IPS-NIHi7 (cell line): ENCODE results near the gene TATDN2.
"Not testable (repeated sequence)": the region's sequence is repeated elsewhere in the genome, so short reads cannot be mapped to it uniquely, and the experiment has no call there.

Experiments
- DNase-seq: peaks from one replicate; pipeline ENCODE4 v3.0.0; 2012; ENCODE audit warnings: mixed read lengths; ENCODE audit errors: extremely low spot score

Gene TATDN2

GRCh38 chr3:10272476-10272875 is 24.2 kb downstream of the TATDN2 start:
- not testable (repeated sequence) for DNase-seq

- no peak for DNase-seq
Measured at GRCh38 chr3:10272977-10273376, 24.7 kb downstream of the TATDN2 start.

DNA sequence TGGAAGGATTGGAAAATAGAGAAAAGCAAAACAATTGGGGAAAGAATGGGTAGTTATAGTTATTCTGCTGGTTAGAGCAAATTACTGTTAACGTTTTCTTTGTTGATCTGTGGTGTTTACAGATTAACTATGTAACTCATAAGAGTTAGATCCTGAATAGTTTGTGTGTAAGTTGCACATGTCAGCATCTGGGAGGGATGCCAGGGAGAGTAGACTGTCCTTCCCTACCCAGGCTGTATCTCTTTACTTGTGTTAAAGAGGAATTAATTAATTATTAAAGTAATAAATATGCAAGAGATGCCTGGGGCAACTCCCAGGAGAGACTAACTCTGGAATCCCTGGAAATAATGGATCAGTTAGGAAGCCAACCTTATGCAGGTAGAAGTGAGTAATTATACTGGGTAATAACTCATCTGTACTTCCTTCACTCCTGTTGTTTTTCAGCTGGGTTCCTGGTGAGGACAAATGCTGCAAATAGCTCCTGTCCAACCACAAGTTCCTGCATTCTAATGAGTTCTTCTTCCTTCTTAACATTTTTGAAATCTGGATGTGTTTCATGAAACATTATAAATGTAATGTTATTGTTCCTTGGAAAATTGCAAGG is 25.5 kb downstream of the TATDN2 start:
- no peak for DNase-seq

DNA sequence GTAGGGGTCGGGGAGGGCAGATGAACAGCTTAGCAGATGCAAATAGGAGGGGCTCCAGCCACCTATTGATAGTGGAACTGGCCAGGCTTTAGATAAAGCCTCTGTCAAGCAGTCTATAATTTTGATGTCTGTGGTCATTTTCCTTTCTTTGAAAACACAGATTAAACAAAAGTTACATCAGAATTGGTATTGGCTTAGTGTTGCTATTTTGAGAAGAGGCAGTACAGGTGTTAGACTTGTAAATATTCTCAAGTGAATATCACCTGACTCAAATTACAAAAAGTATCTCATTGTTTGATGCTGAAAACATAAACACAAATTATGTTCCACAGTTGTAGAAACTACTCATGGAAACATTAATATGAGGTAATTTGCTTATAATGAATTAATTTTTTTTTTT is 26.3 kb downstream of the TATDN2 start:
- no peak for DNase-seq

GRCh38 chr3:10277115-10277625 is 28.9 kb downstream of the TATDN2 start:
- DNase-seq: no peak

GRCh38 chr3:10278501-10278900 is 30.2 kb downstream of the TATDN2 start:
- no peak for DNase-seq

- no peak for DNase-seq
Measured at GRCh38 chr3:10279384-10280176, 31.3 kb downstream of the TATDN2 start.

- DNase-seq: no peak
Measured at GRCh38 chr3:10280177-10280529, 31.9 kb downstream of the TATDN2 start.

DNA sequence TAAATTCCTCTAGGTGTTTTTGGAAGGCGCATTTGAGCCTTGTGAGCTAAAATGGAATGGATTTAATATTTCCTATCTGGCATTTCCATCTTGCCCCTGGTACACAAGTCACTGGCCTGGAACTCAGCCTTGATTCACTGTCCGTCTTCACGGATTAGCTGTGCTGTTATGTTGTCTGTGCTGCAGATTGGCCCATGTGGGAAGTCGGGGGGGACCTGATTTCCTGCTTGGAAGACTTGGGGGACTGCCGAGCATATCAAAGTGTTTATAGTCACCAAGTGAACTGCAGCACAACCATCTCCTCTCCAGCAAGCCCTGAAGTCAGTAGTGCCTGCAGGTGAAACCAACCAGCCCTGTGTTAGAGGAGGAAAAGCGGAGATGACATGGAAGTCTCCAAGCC is 32.3 kb downstream of the TATDN2 start:
- no peak for DNase-seq

- DNase-seq: no peak
Measured at GRCh38 chr3:10281951-10282350, 33.7 kb downstream of the TATDN2 start.

GRCh38 chr3:10283638-10284037 is 35.4 kb downstream of the TATDN2 start:
- DNase-seq: no peak

- no peak for DNase-seq
Measured at GRCh38 chr3:10284496-10284895, 36.2 kb downstream of the TATDN2 start.

- DNase-seq: no peak
Measured at GRCh38 chr3:10285272-10286132, 37.2 kb downstream of the TATDN2 start.

DNA sequence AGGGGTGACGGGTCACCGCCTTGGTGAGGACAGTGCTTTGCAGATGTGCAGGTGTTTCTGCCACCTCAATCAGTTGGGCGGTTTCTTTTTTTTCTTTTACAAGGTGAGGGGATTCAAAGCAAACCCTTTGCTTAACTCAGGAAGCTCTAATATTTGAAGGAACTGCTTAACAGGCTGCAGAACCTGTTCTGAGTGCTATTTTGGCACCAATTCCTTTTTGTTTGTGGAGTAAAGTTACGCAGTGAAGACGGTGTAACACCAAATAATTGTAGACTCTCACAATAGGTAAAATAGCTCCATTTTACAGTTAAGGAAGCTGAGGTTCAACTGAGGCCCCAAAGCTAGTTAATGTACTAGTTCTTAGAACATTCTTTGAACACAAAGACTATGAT is 37.9 kb downstream of the TATDN2 start:
- no peak for DNase-seq

- peak; percentile 89 for DNase-seq
Measured at GRCh38 chr3:10286596-10287295, 38.5 kb downstream of the TATDN2 start.

- no peak for DNase-seq
Measured at GRCh38 chr3:10287936-10288574, 39.8 kb downstream of the TATDN2 start.

GRCh38 chr3:10288575-10288960 is 40.3 kb downstream of the TATDN2 start:
- no peak for DNase-seq

DNA sequence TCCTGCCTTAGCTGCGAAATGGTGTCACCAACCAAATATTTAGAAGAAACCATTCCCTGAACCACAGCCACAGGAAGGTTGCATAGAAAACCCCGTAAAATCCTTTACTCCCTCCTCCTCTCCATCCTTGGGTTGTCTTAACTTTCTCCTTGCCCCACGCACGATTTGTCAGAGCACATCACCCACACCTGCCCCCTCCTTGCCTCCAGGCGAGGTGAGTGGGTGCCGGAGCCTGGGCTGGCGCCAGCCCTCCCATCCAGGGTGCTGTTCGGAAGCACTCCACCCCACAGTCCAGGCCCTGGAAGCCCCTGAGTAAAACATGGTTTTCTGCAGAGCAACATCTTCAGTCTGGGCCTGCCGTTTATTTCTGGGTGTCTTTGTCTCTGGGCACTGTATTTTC is 40.8 kb downstream of the TATDN2 start:
- DNase-seq: no peak

DNA sequence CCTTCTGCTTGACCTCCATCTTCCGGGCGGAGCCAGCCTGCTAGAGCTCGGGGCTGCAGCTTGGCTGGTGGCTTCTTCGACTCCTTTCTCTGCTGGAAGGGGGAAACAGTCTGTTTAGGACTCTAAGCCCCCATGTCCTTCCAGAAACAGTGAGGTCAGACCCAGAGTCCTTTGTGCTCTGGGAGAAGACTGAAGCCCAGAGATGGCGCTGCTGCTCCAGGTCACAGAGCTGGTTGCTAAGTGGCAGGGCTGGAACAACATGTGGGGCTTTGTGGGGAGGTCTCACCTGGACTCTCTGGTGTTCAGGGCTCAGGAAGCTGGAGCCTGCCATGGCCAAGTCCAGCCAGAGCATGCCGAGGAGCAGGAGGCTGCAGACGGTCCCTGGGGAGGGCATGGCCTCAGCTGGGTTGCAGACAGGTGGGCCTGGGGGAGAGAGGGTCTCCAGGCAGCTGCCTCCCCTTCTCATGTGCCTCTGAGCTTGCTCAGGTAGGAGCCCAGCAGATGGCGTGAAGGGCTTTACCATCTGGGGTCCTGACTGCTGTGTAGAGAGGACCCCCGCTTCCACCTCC is 41.6 kb downstream of the TATDN2 start:
- DNase-seq: no peak

DNA sequence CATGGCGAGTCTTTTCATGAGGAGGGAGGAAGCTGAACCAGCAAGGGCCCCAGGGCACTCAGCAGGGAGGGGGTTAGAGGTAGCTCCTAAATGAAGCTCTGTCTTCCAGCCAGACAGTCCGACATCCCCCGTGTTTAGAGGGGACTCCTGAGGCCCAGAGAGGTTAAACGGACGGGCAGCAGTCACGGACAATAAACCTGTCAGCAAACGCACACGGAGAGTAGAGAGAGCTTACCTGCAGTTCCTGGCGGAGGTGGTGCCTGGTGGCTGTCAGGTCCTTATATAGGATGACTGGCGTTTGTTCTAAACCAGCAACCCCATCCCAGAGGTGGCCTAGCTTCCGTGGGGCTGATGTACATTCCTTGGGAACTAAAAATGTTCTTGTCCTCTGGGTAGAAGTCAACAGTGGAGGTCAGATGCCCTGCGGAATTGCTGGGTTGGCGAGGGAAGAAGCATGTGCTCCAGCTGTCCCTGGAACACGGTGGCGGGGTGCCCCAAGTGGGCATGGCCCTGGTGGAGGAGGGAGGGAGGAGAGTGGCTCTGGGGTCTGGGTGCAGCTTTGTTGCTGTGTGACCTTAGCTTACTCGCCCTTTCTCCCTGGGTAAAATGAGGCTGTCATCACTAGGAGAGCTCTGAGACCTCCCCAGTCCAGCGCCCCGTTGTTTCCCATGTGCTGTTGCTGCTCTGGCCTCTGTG is 42.4 kb downstream of the TATDN2 start:
- DNase-seq: no peak
